Neuronal stem cell (in vitro differentiated cells): ENCODE measurements around the gene NUDT8.
"Not testable (repeated sequence)": the region's sequence is repeated elsewhere in the genome, so short reads cannot be mapped to it uniquely, and the experiment has no call there.

Source experiments
- DNase-seq: peaks from one replicate; pipeline ENCODE4 v3.0.0-alpha.2; 2013; ENCODE audit warnings: low spot score
- H2AFZ ChIP-seq: one replicate; pipeline ENCODE4 v1.6.1; 2013; ENCODE audit warnings: mild to moderate bottlenecking, low read length, inconsistent platforms
- H2AK5ac ChIP-seq: 2 replicates; pipeline ENCODE4 v1.6.1; 2013; ENCODE audit warnings: low read depth, mild to moderate bottlenecking, inconsistent platforms, low read length, moderate library complexity, mixed read lengths
- H2BK120ac ChIP-seq: 2 replicates; pipeline ENCODE4 v1.6.1; 2013; ENCODE audit warnings: low read depth, mild to moderate bottlenecking, inconsistent platforms, low read length, moderate library complexity, mixed read lengths
- H2BK12ac ChIP-seq: one replicate; pipeline ENCODE4 v1.6.1; 2013; ENCODE audit warnings: low read length, inconsistent platforms
- H2BK15ac ChIP-seq: 2 replicates; pipeline ENCODE4 v1.6.1; 2013; ENCODE audit warnings: mild to moderate bottlenecking, low read length, inconsistent platforms, mixed read lengths
- H2BK5ac ChIP-seq: one replicate; pipeline ENCODE4 v1.6.1; 2013; ENCODE audit warnings: inconsistent platforms, mild to moderate bottlenecking, low read length, moderate library complexity
- H3K14ac ChIP-seq: one replicate; pipeline ENCODE4 v1.6.1; 2013; ENCODE audit warnings: low read length, inconsistent platforms
- H3K18ac ChIP-seq: 2 replicates; pipeline ENCODE4 v1.6.1; 2013; ENCODE audit warnings: low read length, inconsistent platforms
- H3K23ac ChIP-seq: 2 replicates; pipeline ENCODE4 v1.6.1; 2013; ENCODE audit warnings: low read depth, mild to moderate bottlenecking, mixed read lengths, low read length, inconsistent platforms; ENCODE audit not compliant: poor library complexity
- H3K27ac ChIP-seq: replicated peaks from 3 replicates; pipeline ENCODE4 v1.5.1; 2013; ENCODE audit warnings: low read length, inconsistent platforms
- H3K27me3 ChIP-seq, 3 experiments: 2 replicates each; pipeline ENCODE4 v1.6.1; 2013; ENCODE audit warnings: low read length in 3 of 3, mild to moderate bottlenecking in 2 of 3, inconsistent platforms in 1 of 3, low read depth in 1 of 3, mixed read lengths in 1 of 3, moderate library complexity in 1 of 3; ENCODE audit not compliant: control insufficient read depth in 3 of 3, insufficient read depth in 3 of 3
- H3K36me3 ChIP-seq, 2 donors: replicated peaks in 1 of 2; 2 replicates each; pipeline ENCODE4 v1.6.1; 2013; ENCODE audit warnings: low read length in 2 of 2; ENCODE audit not compliant: control insufficient read depth in 2 of 2, insufficient read depth in 2 of 2
- H3K4ac ChIP-seq: 2 replicates; pipeline ENCODE4 v1.6.1; 2013; ENCODE audit warnings: inconsistent platforms, mild to moderate bottlenecking, low read length, moderate library complexity
- H3K4me1 ChIP-seq, 2 donors: 1 replicate in 1 of 2; 2 replicates in 1 of 2; pipeline ENCODE4 v1.6.1; 2013; ENCODE audit warnings: low read length in 2 of 2, low read depth in 1 of 2; ENCODE audit not compliant: control insufficient read depth in 2 of 2, insufficient read depth in 1 of 2
- H3K4me2 ChIP-seq: one replicate; pipeline ENCODE4 v1.6.1; 2013; ENCODE audit warnings: mild to moderate bottlenecking, low read length, inconsistent platforms; ENCODE audit not compliant: insufficient read depth, poor library complexity, severe bottlenecking
- H3K4me3 ChIP-seq, 2 donors: 2 replicates each; pipeline ENCODE4 v1.5.1; 2013; ENCODE audit warnings: low read length in 2 of 2, mild to moderate bottlenecking in 2 of 2, inconsistent platforms in 1 of 2, moderate library complexity in 1 of 2
- H3K79me1 ChIP-seq: one replicate; pipeline ENCODE4 v1.6.1; 2013; ENCODE audit warnings: low read depth, mild to moderate bottlenecking, inconsistent platforms, low read length, moderate library complexity
- H3K9ac ChIP-seq: one replicate; pipeline ENCODE4 v1.6.1; 2013; ENCODE audit warnings: mild to moderate bottlenecking, low read depth, low read length, inconsistent platforms; ENCODE audit not compliant: poor library complexity
- H3K9me3 ChIP-seq, 2 donors: replicated peaks in 1 of 2; 2 replicates each; pipeline versions ENCODE3 to v1.6.1; 2013; ENCODE audit warnings: low read length in 2 of 2, mild to moderate bottlenecking in 2 of 2, inconsistent platforms in 1 of 2, low read depth in 1 of 2, mixed read lengths in 1 of 2, moderate library complexity in 1 of 2; ENCODE audit not compliant: control insufficient read depth in 2 of 2, insufficient read depth in 1 of 2
- H4K8ac ChIP-seq: one replicate; pipeline ENCODE4 v1.6.1; 2013; ENCODE audit warnings: low read depth, mild to moderate bottlenecking, inconsistent platforms, low read length, moderate library complexity
- H4K91ac ChIP-seq: one replicate; pipeline ENCODE4 v1.6.1; 2013; ENCODE audit warnings: low read length, low read depth, mild to moderate bottlenecking, inconsistent platforms; ENCODE audit not compliant: poor library complexity
- WGBS, 2 donors: extraction: QIAGEN DNeasy Blood & Tissue Kit; methylation state at CpG; one replicate each; pipeline ENCODE4 v1.1.7; 2013; ENCODE audit warnings: missing lambda C conversion rate in 2 of 2, mixed read lengths in 1 of 2; ENCODE audit not compliant: insufficient read length in 2 of 2, insufficient replicate concordance in 1 of 2; ENCODE audit errors: extremely low coverage in 2 of 2; 5-methylcytosine and 5-hydroxymethylcytosine counted together

NUDT8 gene

DNA sequence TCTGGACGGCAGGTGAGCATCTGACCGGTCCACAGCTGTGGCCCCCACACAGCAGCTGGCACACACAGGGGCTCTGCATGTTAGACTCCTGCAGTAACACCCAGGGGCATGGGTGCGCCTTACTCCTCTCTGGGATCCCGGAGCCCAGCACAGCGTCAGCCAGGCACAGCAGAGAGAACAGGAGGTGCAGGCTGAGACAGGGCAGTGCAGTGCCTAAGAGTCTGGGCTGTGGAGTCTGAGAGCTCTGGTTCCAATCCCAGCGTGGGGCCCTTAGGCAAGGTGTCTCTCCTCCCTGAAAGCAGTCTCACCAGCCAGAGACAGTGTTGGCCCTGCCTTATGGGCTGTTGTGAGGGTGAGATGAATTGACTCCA lies 2.3 kb downstream of the NUDT8 start:
- Histone ChIP-seq H3K4me1 (peaks cover 8 to 16% of the 10 kb centered on the region in 2 donors), H3K4me3 (no peak overlapping the region), H2BK15ac (no peak overlapping the region), H3K23ac (peak overlapping the region; percentile 89), H3K27me3 (no peaks in the 10 kb centered on the region), H2BK12ac (peak overlapping the region; percentile 84), H3K9me3 (no peaks in the 10 kb centered on the region), H3K36me3 (peaks cover 5% of the 10 kb centered on the region in 2 donors), H2AK5ac (peak overlapping the region; percentile 75), H3K14ac (no peak overlapping the region), H3K9ac (no peak overlapping the region), H2BK120ac (no peak overlapping the region), H4K91ac (no peak overlapping the region), H3K4me2 (no peak overlapping the region), H3K4ac (no peak overlapping the region), H2AFZ (no peak overlapping the region), H4K8ac (no peak overlapping the region), H2BK5ac (no peak overlapping the region), H3K27ac (peak overlapping the region; percentile 63), H3K79me1 (no peaks in the 10 kb centered on the region), H3K18ac (peak overlapping the region; percentile 13)
- no CpG with 5 or more reads among the region's 6 CpGs for WGBS, 2 donors
- no peak for DNase-seq

GRCh38 chr11:67626970-67627369 lies 2.8 kb downstream of the NUDT8 start:
- Histone ChIP-seq H3K4me1 (peaks cover 8 to 11% of the 10 kb centered on the region in 2 donors), H3K27ac (peak overlapping the region; percentile 63), H3K9me3 (no peaks in the 10 kb centered on the region), H2BK5ac (no peak overlapping the region), H3K4me3 (no peak overlapping the region), H3K14ac (no peak overlapping the region), H3K18ac (no peak overlapping the region), H3K4me2 (no peak overlapping the region), H2BK120ac (no peak overlapping the region), H3K36me3 (peaks cover 5% of the 10 kb centered on the region in 2 donors), H3K23ac (no peak overlapping the region), H2AK5ac (no peak overlapping the region), H4K91ac (no peak overlapping the region), H3K27me3 (no peaks in the 10 kb centered on the region), H4K8ac (no peak overlapping the region), H2BK12ac (no peak overlapping the region), H3K4ac (no peak overlapping the region), H3K79me1 (no peaks in the 10 kb centered on the region), H2AFZ (no peak overlapping the region), H2BK15ac (no peak overlapping the region), H3K9ac (peak overlapping the region; percentile 70)
- no CpG with 5 or more reads among the region's 10 CpGs for WGBS, 2 donors
- DNase-seq, result no peak

GRCh38 chr11:67626131-67626833 lies 3.5 kb downstream of the NUDT8 start:
- not testable (repeated sequence) for H2AK5ac ChIP-seq, H3K14ac ChIP-seq, H3K4me3 ChIP-seq, H2BK12ac ChIP-seq, H2AFZ ChIP-seq, H2BK120ac ChIP-seq, H3K9me3 ChIP-seq, H3K27me3 ChIP-seq, H3K36me3 ChIP-seq, H3K4me2 ChIP-seq, H3K9ac ChIP-seq, H3K23ac ChIP-seq, H3K4me1 ChIP-seq, H3K4ac ChIP-seq, DNase-seq, H2BK15ac ChIP-seq, H4K8ac ChIP-seq, H4K91ac ChIP-seq, H2BK5ac ChIP-seq, H3K79me1 ChIP-seq, H3K27ac ChIP-seq, H3K18ac ChIP-seq
- no CpG with 5 or more reads among the region's 10 CpGs for WGBS, 2 donors

- not testable (repeated sequence) for H3K36me3 ChIP-seq, H3K18ac ChIP-seq, H3K9me3 ChIP-seq, H2BK12ac ChIP-seq, DNase-seq, H3K27me3 ChIP-seq, H3K27ac ChIP-seq, H3K9ac ChIP-seq, H3K4ac ChIP-seq, H2BK120ac ChIP-seq, H3K4me2 ChIP-seq, H2BK5ac ChIP-seq, H3K23ac ChIP-seq, H4K8ac ChIP-seq, H4K91ac ChIP-seq, H3K4me3 ChIP-seq, H2BK15ac ChIP-seq, H3K79me1 ChIP-seq, H3K4me1 ChIP-seq, H2AK5ac ChIP-seq, H2AFZ ChIP-seq, H3K14ac ChIP-seq
- WGBS, 2 donors, result no CpG with 5 or more reads among the region's 1 CpG
These were observed 5.9 kb downstream of the NUDT8 start for GRCh38 chr11:67623795-67624194.
